HG03025 (cell line): ENCODE measurements around the gene IFNG-AS1.
A peak's percentile ranks its signal among the peaks of the same experiment; 100 is the strongest.

Experiments
- ATAC-seq: cut with Tn5 transposase; IDR thresholded peaks from one replicate; pipeline ENCODE4 v1.9.1; 2021; ENCODE audit warnings: mild to moderate bottlenecking, moderate library complexity; ENCODE audit not compliant: unreplicated experiment, low FRiP score

The IFNG-AS1 gene

GRCh38 chr12:68031881-68032739 lies 42.9 kb downstream of the IFNG-AS1 start:
- ATAC-seq = no peak

- no peak for ATAC-seq
Measured at GRCh38 chr12:68034567-68034966, 45.3 kb downstream of the IFNG-AS1 start.

GRCh38 chr12:68036642-68037041 lies 47.4 kb downstream of the IFNG-AS1 start:
- ATAC-seq = no peak

GRCh38 chr12:68037616-68038255 lies 48.5 kb downstream of the IFNG-AS1 start:
- no peak for ATAC-seq

DNA sequence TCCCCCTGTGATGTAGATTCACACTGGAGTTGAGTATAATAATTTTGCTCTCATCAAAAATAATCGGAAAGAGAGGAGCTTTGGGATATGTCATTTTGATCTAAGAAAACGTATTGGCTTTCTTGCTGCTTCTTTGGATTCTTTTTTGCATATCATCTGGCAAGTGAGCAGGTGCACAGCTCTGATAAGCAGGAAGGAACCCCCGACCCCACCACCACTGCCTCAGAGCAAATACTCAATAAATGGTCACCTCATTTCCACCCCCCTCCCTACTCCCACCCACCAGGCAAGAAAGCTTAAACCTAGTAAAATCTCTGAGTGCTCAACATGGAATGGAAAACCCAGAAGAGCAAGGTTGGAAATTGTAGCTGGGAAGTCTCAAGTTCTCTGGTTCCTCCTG lies 49.4 kb downstream of the IFNG-AS1 start:
- no peak for ATAC-seq

DNA sequence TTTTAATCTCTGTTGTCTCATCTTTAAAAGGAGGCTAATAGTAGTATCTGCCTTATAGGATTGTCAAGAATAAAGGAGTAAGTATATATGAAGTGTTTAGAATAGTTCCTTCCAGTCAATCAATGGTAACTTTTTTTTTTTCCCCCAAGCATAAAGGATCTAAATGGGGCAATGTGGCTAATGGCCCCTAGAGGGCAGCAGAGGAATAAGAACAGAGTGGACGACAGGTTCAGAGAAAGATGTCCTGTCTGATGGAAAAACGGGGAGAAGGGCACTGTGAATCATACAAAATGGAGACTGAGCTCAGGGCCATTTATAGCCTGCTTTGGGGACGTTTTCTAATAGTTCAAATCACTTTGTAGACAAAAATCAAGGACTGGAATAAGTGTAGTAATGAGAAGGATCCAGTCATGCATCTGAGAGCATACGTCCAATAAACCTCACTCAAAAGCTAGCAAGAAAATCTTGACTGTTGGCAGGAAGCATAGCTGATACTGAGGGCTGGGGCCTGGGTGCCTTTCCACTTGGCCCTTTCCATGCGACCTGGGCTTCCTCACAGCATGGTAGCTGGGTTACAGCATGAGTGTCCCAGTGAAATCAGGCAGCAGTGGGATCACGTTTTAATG lies 51.3 kb downstream of the IFNG-AS1 start:
- no peak for ATAC-seq

GRCh38 chr12:68042212-68042699 lies 53.0 kb downstream of the IFNG-AS1 start:
- peak; percentile 52 for ATAC-seq

DNA sequence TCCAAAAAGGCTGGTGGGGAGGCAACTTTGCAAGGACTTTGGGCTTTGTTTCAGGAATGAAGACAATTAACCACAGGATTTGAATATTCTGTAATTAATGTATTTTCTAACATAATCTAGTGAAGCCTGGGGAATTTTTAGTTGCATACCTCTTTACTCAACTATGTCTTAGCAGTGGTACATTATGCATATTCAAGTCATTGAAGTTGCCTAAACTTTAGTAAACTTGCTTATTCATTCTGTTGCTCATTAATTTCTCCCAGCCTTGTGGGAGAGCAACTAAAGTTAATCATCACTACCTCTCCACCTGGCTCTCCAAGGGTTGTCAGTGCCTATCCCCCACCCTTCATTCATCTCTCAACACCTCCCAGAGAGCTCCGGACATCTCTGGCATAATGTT lies 54.2 kb downstream of the IFNG-AS1 start:
- ATAC-seq = no peak

DNA sequence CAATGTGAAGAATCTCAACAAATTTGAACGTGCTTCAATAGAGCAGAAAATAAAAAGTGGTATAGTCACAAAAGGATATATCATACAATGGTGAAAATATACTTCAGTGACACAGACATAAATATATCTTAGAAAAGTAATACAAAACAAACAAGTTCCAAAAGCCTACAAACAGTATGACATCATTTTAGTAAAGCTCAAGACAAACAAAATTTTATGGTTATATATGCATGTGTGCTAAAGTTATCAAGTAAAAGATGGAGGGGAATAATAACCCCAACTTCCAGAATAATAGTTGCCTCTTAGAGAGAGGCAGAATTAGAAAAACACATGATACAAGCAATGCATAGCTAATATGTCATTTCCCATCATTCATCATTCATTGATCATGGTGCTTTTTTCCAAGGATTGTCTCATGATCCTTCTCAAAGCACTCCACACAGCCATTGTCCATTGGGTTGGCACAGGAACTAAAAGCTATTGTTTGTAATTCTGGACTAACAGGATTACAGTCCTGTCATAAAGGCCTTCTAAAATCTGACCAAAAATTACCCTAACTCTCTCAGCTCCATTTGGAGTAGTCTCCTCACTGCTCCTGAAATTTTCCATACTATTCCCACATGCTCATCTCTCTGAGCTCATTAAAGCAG lies 59.5 kb downstream of the IFNG-AS1 start:
- ATAC-seq = no peak

GRCh38 chr12:68056300-68056699 lies 67.1 kb downstream of the IFNG-AS1 start:
- no peak for ATAC-seq

DNA sequence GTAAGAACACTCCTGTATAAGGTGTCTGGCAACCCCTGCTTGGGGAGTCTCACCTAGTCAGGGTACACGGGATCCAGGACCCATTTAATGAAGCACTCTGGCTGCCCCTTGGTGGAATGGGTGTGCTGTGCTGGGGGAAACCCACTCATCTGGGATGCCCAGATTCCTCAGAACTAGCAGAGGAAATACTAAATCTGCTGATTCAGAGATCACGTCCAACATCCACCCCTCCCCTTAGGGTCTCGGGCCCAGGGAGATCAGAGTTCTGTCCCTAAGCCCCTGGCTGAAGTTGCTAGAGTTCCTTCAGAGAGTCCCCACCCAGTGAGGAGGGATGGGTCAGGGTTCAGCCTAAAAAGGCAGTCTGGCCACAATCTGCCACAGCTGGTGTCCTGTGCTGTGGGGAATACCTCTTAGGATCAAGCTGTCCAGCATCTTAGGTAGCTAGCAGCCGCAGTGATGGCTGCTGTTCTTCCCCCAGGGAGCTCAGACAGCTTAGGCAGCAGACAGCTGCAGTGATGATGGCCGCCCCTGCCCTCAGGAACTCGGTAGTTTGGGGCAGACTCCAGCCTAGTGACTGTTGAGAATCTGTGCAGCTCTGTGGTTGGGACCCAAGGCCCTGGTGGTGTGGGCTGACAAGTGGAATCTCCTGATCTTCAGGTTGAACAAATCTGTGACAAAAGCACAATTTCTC lies 74.8 kb downstream of the IFNG-AS1 start:
- no peak for ATAC-seq

GRCh38 chr12:68065163-68065562 lies 75.9 kb downstream of the IFNG-AS1 start:
- no peak for ATAC-seq

- no peak for ATAC-seq
Measured at GRCh38 chr12:68065687-68066086, 76.4 kb downstream of the IFNG-AS1 start.

- ATAC-seq = no peak
Measured at GRCh38 chr12:68067762-68068376, 78.6 kb downstream of the IFNG-AS1 start.

DNA sequence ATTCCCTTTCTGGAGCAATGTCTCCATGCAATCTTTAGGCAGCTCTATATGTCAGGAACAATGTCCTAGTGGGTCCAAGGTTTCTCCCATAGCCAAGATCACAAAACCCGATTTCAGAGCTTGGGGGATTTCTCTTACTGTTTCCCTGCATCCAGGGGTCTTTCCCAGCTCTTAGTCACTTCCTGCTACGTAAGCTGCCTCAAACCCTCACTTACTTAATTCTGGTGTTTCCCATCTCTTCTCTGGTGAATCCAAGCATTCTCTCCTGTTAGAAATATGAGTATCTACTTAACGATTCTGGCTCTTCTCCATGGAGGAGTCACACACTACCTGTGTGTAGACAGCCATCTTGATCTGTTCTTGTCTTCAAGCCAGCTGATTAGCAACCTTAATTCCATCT lies 80.0 kb downstream of the IFNG-AS1 start:
- no peak for ATAC-seq
